K562 (cell line): ENCODE measurements around the gene PTPN5. TPM values are rescaled to one million over a fixed set of nuclear protein-coding genes. Genes with fewer than 3 reads are reported as not detected.

Experiments
- ATAC-seq: fragments of 200-7000 bp; cut with Tn5 transposase; 3 replicates; pipeline ENCODE4 v1.9.1; 2020; ENCODE audit warnings: moderate library complexity
- BruUV-seq: library from RNA; stranded (reverse); fragments of 400-500 nt; replicated peaks from 2 replicates; lab custom pipeline; 2021; lab: Mats Ljungman, UMichigan
- CTCF ChIA-PET: fragments of 300-600 bp; formaldehyde crosslinking; extraction: SDS; loops from one replicate; lab custom pipeline; 2021; ENCODE audit warnings: low intra/inter-chr PET ratio; lab: Yijun Ruan, JAX
- POLR2A ChIA-PET: fragments of 300-600, 350-650 bp; sonication (Branson Sonifier 250); formaldehyde crosslinking; extraction: SDS; loops from one replicate; lab custom pipeline; 2021; ENCODE audit warnings: antibody characterized with exemption, inconsistent platforms; lab: Yijun Ruan, JAX
- DNase-seq, 4 experiments: peaks; one replicate each; pipeline versions ENCODE4 v3.0.0 to v3.0.0-alpha.2; 2011 to 2018; ENCODE audit warnings: low spot score in 3 of 4, mixed read lengths in 3 of 4; ENCODE audit errors: extremely low read depth in 1 of 4
- FAIRE-seq: peaks from 2 replicates; lab custom pipeline; 2011; peaks lifted over from hg19 to GRCh38; lab: Jason Lieb, UNC
- H2AFZ ChIP-seq: 2 replicates; pipeline ENCODE4 v1.6.0; 2011; ENCODE audit warnings: low read depth, low read length, control low read depth, inconsistent platforms
- H3K27ac ChIP-seq: fragments of 200-600 bp; 3 replicates; pipeline ENCODE4 v1.8.0; 2011; ENCODE audit warnings: low read depth, mild to moderate bottlenecking, control low read depth, inconsistent platforms, low read length, moderate library complexity, mixed read lengths; ENCODE audit errors: extremely low read depth
- H3K27me3 ChIP-seq, 2 experiments: fragments of 300-600 bp in 1 of 2; 2 replicates in 1 of 2; 3 replicates in 1 of 2; pipeline versions ENCODE4 v1.6.0 to v1.8.0; 2011; ENCODE audit warnings: inconsistent platforms in 2 of 2, low read length in 2 of 2, mild to moderate bottlenecking in 1 of 2, mixed read lengths in 1 of 2, moderate library complexity in 1 of 2; ENCODE audit not compliant: control insufficient read depth in 2 of 2, insufficient read depth in 2 of 2
- H3K36me3 ChIP-seq: fragments of 300-600 bp; 3 replicates; pipeline ENCODE4 v1.8.0; 2011; ENCODE audit warnings: mild to moderate bottlenecking, low read length, inconsistent platforms; ENCODE audit not compliant: control insufficient read depth, insufficient read depth
- H3K4me1 ChIP-seq, 2 experiments: fragments of 200-600 bp in 1 of 2; replicated peaks in 1 of 2; 2 replicates in 1 of 2; 3 replicates in 1 of 2; pipeline versions ENCODE4 v1.5.1 to v1.8.0; 2011; ENCODE audit warnings: inconsistent platforms in 2 of 2, low read length in 2 of 2, mild to moderate bottlenecking in 1 of 2, mixed read lengths in 1 of 2, moderate library complexity in 1 of 2; ENCODE audit not compliant: control insufficient read depth in 2 of 2, insufficient read depth in 2 of 2
- H3K4me2 ChIP-seq: 2 replicates; pipeline ENCODE4 v1.6.1; 2011; ENCODE audit warnings: low read length, control low read depth, inconsistent platforms, mixed read lengths; ENCODE audit not compliant: insufficient read depth
- H3K4me3 ChIP-seq: fragments of 200-600 bp; sonication (generic), shearing (Covaris generic); 2 replicates; pipeline ENCODE4 v1.5.1; 2016; ENCODE audit warnings: control low read depth, inconsistent platforms
- H3K79me2 ChIP-seq: fragments of 200-600 bp; 3 replicates; pipeline ENCODE4 v1.8.0; 2011; ENCODE audit warnings: low read length, inconsistent platforms; ENCODE audit not compliant: control insufficient read depth, insufficient read depth
- H3K9ac ChIP-seq, 2 experiments: 2 replicates each; pipeline versions ENCODE4 v1.6.0 to v1.6.1; 2011; ENCODE audit warnings: low read depth in 2 of 2, low read length in 2 of 2, control low read depth in 1 of 2, inconsistent platforms in 1 of 2, mild to moderate bottlenecking in 1 of 2, mixed read lengths in 1 of 2; ENCODE audit not compliant: insufficient read depth in 1 of 2
- H3K9me1 ChIP-seq: one replicate; pipeline ENCODE4 v1.6.0; 2011; ENCODE audit warnings: inconsistent platforms, mild to moderate bottlenecking, low read length, moderate library complexity; ENCODE audit not compliant: control insufficient read depth, insufficient read depth
- H3K9me3 ChIP-seq: replicated peaks from 2 replicates; pipeline ENCODE4 v1.5.1; 2011; ENCODE audit warnings: low read depth, low read length, inconsistent platforms; ENCODE audit not compliant: control insufficient read depth, insufficient read depth
- H4K20me1 ChIP-seq: replicated peaks from 2 replicates; pipeline ENCODE4 v1.6.1; 2011; ENCODE audit warnings: low read length, inconsistent platforms, mixed read lengths; ENCODE audit not compliant: control insufficient read depth, insufficient read depth
- FOXJ3 ChIP-seq: sonication (generic); formaldehyde crosslinking; IDR thresholded peaks from 2 replicates; pipeline ENCODE4 v1.4.0; 2020; ENCODE audit warnings: mild to moderate bottlenecking, missing genetic modification reagents
- PCBP2 ChIP-seq: fragments of 200-400 bp; formaldehyde crosslinking; IDR thresholded peaks from 2 replicates; pipeline ENCODE4 v1.6.1; 2018; ENCODE audit warnings: low read length, low read depth, mild to moderate bottlenecking, moderate library complexity; ENCODE audit not compliant: poor library complexity, severe bottlenecking
- PML ChIP-seq: IDR thresholded peaks from 2 replicates; pipeline ENCODE4 v1.6.1; 2012; ENCODE audit warnings: low read length, inconsistent platforms
- SETDB1 ChIP-seq: IDR thresholded peaks from one replicate; pipeline ENCODE4 v1.6.1; 2012; ENCODE audit warnings: low read length, control low read depth, inconsistent platforms
- ZNF764 ChIP-seq: fragments of 250-450 bp; sonication (Bioruptor Pico); IDR thresholded peaks from 2 replicates; pipeline ENCODE4 v1.4.0; 2020; ENCODE audit warnings: low read depth, mild to moderate bottlenecking, moderate library complexity
- WGBS: fragments of 100-300 bp; shearing (Covaris generic); methylation state at CpG from one replicate; pipeline ENCODE4 v1.1.6; 2016; ENCODE audit warnings: low coverage, mixed read lengths; ENCODE audit not compliant: insufficient coverage; ENCODE audit errors: missing lambda C conversion rate; 5-methylcytosine and 5-hydroxymethylcytosine counted together
- in situ Hi-C: fragments of 300-500 bp; cut with MboI; formaldehyde crosslinking; loops from 4 replicates; pipeline ENCODE4 v1.15.0; 2018; ENCODE audit warnings: inconsistent platforms, mixed read lengths
- intact Hi-C: fragments of 100-400 bp; cut with micrococcal nuclease; formaldehyde crosslinking; loops from 2 replicates; pipeline ENCODE4 v1.14.2; 2022
- polyA plus RNA-seq, 8 experiments: library from polyadenylated mRNA; depleted of rRNA in 4 of 8; stranded (reverse) in 5 of 8; unstranded in 3 of 8; fragments of >200 nt; fragmentation: Nextera tagmentation in 2 of 8; fragmentation: Illumina TruSeq in 1 of 8; extraction: Ambion mirVana in 2 of 8; extraction: Trizol in 1 of 8; gene quantifications; 2 replicates each; pipeline versions ENCODE4 v1.2.1 to v1.2.3, GENCODE V29; 2011 to 2014; ENCODE audit warnings: inconsistent platforms in 1 of 8, missing spikeins in 1 of 8
- total RNA-seq, 7 experiments: library from RNA; depleted of rRNA in 6 of 7; stranded (reverse); fragments of >200 nt in 6 of 7; fragmentation: Illumina TruSeq in 2 of 7; extraction: Trizol in 2 of 7; gene quantifications; 2 replicates each; pipeline versions ENCODE4 v1.2.1 to v1.2.3, GENCODE V29; 2011 to 2021; ENCODE audit warnings: low replicate concordance in 1 of 7

Gene PTPN5
- total and polyA plus RNA-seq, 9 of the 15 experiments (the other 6 are each of a cell fraction or from before 2014, with no cell fraction given): not detected

DNA sequence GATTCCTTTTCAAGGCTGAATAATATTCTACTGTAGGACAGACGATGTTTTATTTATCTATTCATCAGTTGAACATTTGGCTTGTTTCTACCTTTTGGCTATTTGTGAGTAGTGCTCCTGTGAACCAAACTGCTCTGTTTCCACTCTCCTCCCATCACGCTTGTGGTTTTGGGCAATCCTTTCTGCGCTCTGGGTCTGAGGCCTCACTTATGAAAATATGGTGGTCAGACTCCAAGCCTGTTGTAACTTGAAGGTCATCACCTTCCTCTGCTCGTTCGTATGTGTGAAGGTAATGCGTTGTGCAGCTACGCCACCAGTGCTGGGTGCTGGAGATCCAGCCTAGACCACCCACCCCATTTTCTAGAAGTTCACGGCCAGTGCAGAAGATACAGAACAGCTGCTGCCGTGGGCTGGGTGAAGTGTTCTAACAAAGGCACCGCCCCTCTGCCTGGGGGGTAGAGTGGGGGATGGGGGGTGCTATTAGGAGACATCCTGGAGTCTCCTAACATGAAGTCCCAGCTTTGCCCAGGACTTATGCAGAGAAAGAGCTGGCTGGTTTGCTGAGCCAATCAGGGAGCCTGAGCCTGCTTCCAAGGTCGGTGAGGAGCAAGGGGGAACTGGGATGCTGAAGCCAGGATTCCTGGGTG lies 21.0 kb downstream of the PTPN5 start:
- WGBS: 2% methylated on average over 11 of the region's 11 CpGs
- ChIA-PET CTCF (no interaction called here), POLR2A (interaction anchor here (0.7 kb wide), 1 partner anchor 232 kb away, joined by 3 read pairs; no protein-coding TSS in a partner anchor)
- BruUV-seq: no TSS peak
- H3K27ac ChIP-seq: no peak overlapping the region
- intact Hi-C loops: no loop called here
- TF ChIP-seq ZNF764 (CRISPR knock-in tag): no peak
- no peak for TF ChIP-seq FOXJ3 (CRISPR knock-in tag)
- no peak for TF ChIP-seq PCBP2
- TF ChIP-seq PML: no peak
- TF ChIP-seq SETDB1: no peak
- H3K36me3 ChIP-seq: no peaks in the 10 kb centered on the region
- H3K27me3 ChIP-seq: peaks cover 2 to 53% of the 10 kb centered on the region in 2 experiments; a peak in 4 of 5 replicates
- in situ Hi-C loops: no loop called here
- no peaks in the 10 kb centered on the region for H3K9me3 ChIP-seq
- H4K20me1 ChIP-seq: peaks cover 8% of the 10 kb centered on the region
- no peak overlapping the region for H3K4me3 ChIP-seq
- ATAC-seq (no peak), DNase-seq (no peak), FAIRE-seq (no peak)
- no peaks in the 10 kb centered on the region for H3K9me1 ChIP-seq
- H3K9ac ChIP-seq: no peak overlapping the region
- no peaks in the 10 kb centered on the region for H3K79me2 ChIP-seq
- no peak overlapping the region for H2AFZ ChIP-seq
- H3K4me1 ChIP-seq: no peaks in the 10 kb centered on the region
- H3K4me2 ChIP-seq: no peak overlapping the region
